HFF-Myc (cell line): ENCODE results near the gene KRTAP12-1.

ENCODE experiments used
- DNase-seq: peaks from one replicate; pipeline ENCODE4 v3.0.0-alpha.2; 2011; ENCODE audit warnings: low read depth; ENCODE audit errors: extremely low read depth
- H3K4me3 ChIP-seq: replicated peaks from 2 replicates; pipeline ENCODE4 v1.5.1; 2011; ENCODE audit warnings: low read depth, mild to moderate bottlenecking, control low read depth, low read length
- CTCF ChIP-seq: IDR thresholded peaks from 2 replicates; pipeline ENCODE4 v1.5.1; 2012; ENCODE audit warnings: mild to moderate bottlenecking, low read depth, low read length, control low read depth; ENCODE audit errors: missing control alignments

KRTAP12-1 gene

GRCh38 chr21:44708866-44709425 is 27.0 kb upstream of the KRTAP12-1 start:
- no peak for DNase-seq
- no peak overlapping the region for H3K4me3 ChIP-seq
- no peak for TF ChIP-seq CTCF

GRCh38 chr21:44708213-44708865 is 26.4 kb upstream of the KRTAP12-1 start:
- no peak overlapping the region for H3K4me3 ChIP-seq
- no peak for DNase-seq
- no peak for TF ChIP-seq CTCF

GRCh38 chr21:44706706-44707581 is 25.0 kb upstream of the KRTAP12-1 start:
- TF ChIP-seq CTCF = no peak
- no peak overlapping the region for H3K4me3 ChIP-seq

GRCh38 chr21:44706026-44706705 is 24.2 kb upstream of the KRTAP12-1 start:
- no peak for DNase-seq
- TF ChIP-seq CTCF = no peak
- H3K4me3 ChIP-seq = no peak overlapping the region

More at GRCh38 chr21:44706706-44707581, 25.0 kb upstream of the KRTAP12-1 start:
- no peak for DNase-seq

GRCh38 chr21:44704636-44705001 is 22.7 kb upstream of the KRTAP12-1 start:
- no peak for DNase-seq
- no peak for TF ChIP-seq CTCF
- no peak overlapping the region for H3K4me3 ChIP-seq

- DNase-seq = no peak
- H3K4me3 ChIP-seq = no peak overlapping the region
- no peak for TF ChIP-seq CTCF
Measured at GRCh38 chr21:44703731-44704635, 22.0 kb upstream of the KRTAP12-1 start.
